ENCODE data around the gene NPAS4.
A peak's percentile ranks its signal among the peaks of the same experiment; 100 is the strongest.

The NPAS4 gene

GRCh38 chr11:66408488-66409214, 12.2 kb upstream of the NPAS4 start:
- H3K27me3 ChIP-seq (ENCODE audit: insufficient read depth, low read depth, severe bottlenecking), result no peaks in the 10 kb centered on the region
- peak overlapping the region; percentile 25; the same call in 1 of the 2 replicates for H3K27ac ChIP-seq
- H3K36me3 ChIP-seq, result no peaks in the 10 kb centered on the region
- TF ChIP-seq CTCF (IDR thresholded peaks at IDR 0.05; ENCODE audit: low read depth, low read length), result peak; percentile 97
- H3K4me3 ChIP-seq (ENCODE audit: low read depth, low read length), result peak overlapping the region; percentile 46
- H3K9me3 ChIP-seq (ENCODE audit: severe bottlenecking), result no peaks in the 10 kb centered on the region
- DNase-seq, result peak; percentile 89

GRCh38 chr11:66409226-66409625, 11.6 kb upstream of the NPAS4 start:
- Histone ChIP-seq H3K4me3 (ENCODE audit: low read depth, low read length) (peak overlapping the region; percentile 46; the same call in 1 of the 2 replicates), H3K27me3 (ENCODE audit: insufficient read depth, low read depth, severe bottlenecking) (no peaks in the 10 kb centered on the region), H3K27ac (no peak overlapping the region), H3K9me3 (ENCODE audit: severe bottlenecking) (no peaks in the 10 kb centered on the region), H3K36me3 (no peaks in the 10 kb centered on the region)
- no peak for TF ChIP-seq CTCF (IDR thresholded peaks at IDR 0.05; ENCODE audit: low read depth, low read length)
- DNase-seq, result no peak

- H3K36me3 ChIP-seq, result no peaks in the 10 kb centered on the region
- H3K9me3 ChIP-seq (ENCODE audit: severe bottlenecking), result no peaks in the 10 kb centered on the region
- no peak for TF ChIP-seq CTCF (IDR thresholded peaks at IDR 0.05; ENCODE audit: low read depth, low read length)
- no peak overlapping the region for H3K27ac ChIP-seq
- no peak for DNase-seq
- no peaks in the 10 kb centered on the region for H3K27me3 ChIP-seq (ENCODE audit: insufficient read depth, low read depth, severe bottlenecking)
- no peak overlapping the region for H3K4me3 ChIP-seq (ENCODE audit: low read depth, low read length)
Measured at GRCh38 chr11:66410191-66410590, 10.6 kb upstream of the NPAS4 start.

GRCh38 chr11:66411323-66411722, 9.5 kb upstream of the NPAS4 start:
- Histone ChIP-seq H3K9me3 (ENCODE audit: severe bottlenecking) (no peaks in the 10 kb centered on the region), H3K36me3 (no peaks in the 10 kb centered on the region), H3K27me3 (ENCODE audit: insufficient read depth, low read depth, severe bottlenecking) (no peaks in the 10 kb centered on the region), H3K27ac (no peak overlapping the region), H3K4me3 (ENCODE audit: low read depth, low read length) (no peak overlapping the region)
- DNase-seq, result no peak
- no peak for TF ChIP-seq CTCF (IDR thresholded peaks at IDR 0.05; ENCODE audit: low read depth, low read length)

GRCh38 chr11:66412110-66412509, 8.7 kb upstream of the NPAS4 start:
- TF ChIP-seq CTCF (IDR thresholded peaks at IDR 0.05; ENCODE audit: low read depth, low read length), result no peak
- Histone ChIP-seq H3K36me3 (no peaks in the 10 kb centered on the region), H3K4me3 (ENCODE audit: low read depth, low read length) (no peak overlapping the region), H3K27me3 (ENCODE audit: insufficient read depth, low read depth, severe bottlenecking) (no peaks in the 10 kb centered on the region), H3K9me3 (ENCODE audit: severe bottlenecking) (no peaks in the 10 kb centered on the region), H3K27ac (no peak overlapping the region)
- no peak for DNase-seq

- Histone ChIP-seq H3K27ac (no peak overlapping the region), H3K4me3 (ENCODE audit: low read depth, low read length) (no peak overlapping the region), H3K27me3 (ENCODE audit: insufficient read depth, low read depth, severe bottlenecking) (no peaks in the 10 kb centered on the region), H3K9me3 (ENCODE audit: severe bottlenecking) (no peaks in the 10 kb centered on the region), H3K36me3 (no peaks in the 10 kb centered on the region)
- TF ChIP-seq CTCF (IDR thresholded peaks at IDR 0.05; ENCODE audit: low read depth, low read length), result no peak
- DNase-seq, result no peak
Measured at GRCh38 chr11:66413167-66413566, 7.7 kb upstream of the NPAS4 start.
